ENCODE measurements around the gene PCK1.

Gene PCK1

GRCh38 chr20:57589728-57590484 is 29.0 kb downstream of the PCK1 start:
- no peak for DNase-seq (ENCODE audit: low read depth)

GRCh38 chr20:57590485-57591288 is 29.8 kb downstream of the PCK1 start:
- no peak for DNase-seq (ENCODE audit: low read depth)

- no peak for DNase-seq (ENCODE audit: low read depth)
Measured at GRCh38 chr20:57591289-57592229, 30.6 kb downstream of the PCK1 start.

GRCh38 chr20:57592263-57593092 is 31.6 kb downstream of the PCK1 start:
- DNase-seq (ENCODE audit: low read depth): no peak

- DNase-seq (ENCODE audit: low read depth): no peak
Measured at GRCh38 chr20:57593134-57593886, 32.4 kb downstream of the PCK1 start.

- no peak for DNase-seq (ENCODE audit: low read depth)
Measured at GRCh38 chr20:57594092-57594951, 33.4 kb downstream of the PCK1 start.

GRCh38 chr20:57595041-57596030 is 34.4 kb downstream of the PCK1 start:
- DNase-seq (ENCODE audit: low read depth): no peak

GRCh38 chr20:57596358-57596757 is 35.4 kb downstream of the PCK1 start:
- no peak for DNase-seq (ENCODE audit: low read depth)

- DNase-seq (ENCODE audit: low read depth): no peak
Measured at GRCh38 chr20:57596998-57597939, 36.4 kb downstream of the PCK1 start.

GRCh38 chr20:57598060-57598459 is 37.1 kb downstream of the PCK1 start:
- DNase-seq (ENCODE audit: low read depth): no peak

GRCh38 chr20:57598491-57598890 is 37.6 kb downstream of the PCK1 start:
- DNase-seq (ENCODE audit: low read depth): no peak

GRCh38 chr20:57600320-57601210 is 39.7 kb downstream of the PCK1 start:
- no peak for DNase-seq (ENCODE audit: low read depth)

- DNase-seq (ENCODE audit: low read depth): no peak
Measured at GRCh38 chr20:57601211-57601570, 40.3 kb downstream of the PCK1 start.

GRCh38 chr20:57601737-57602136 is 40.8 kb downstream of the PCK1 start:
- DNase-seq (ENCODE audit: low read depth): no peak

- no peak for DNase-seq (ENCODE audit: low read depth)
Measured at GRCh38 chr20:57603120-57603519, 42.2 kb downstream of the PCK1 start.

- no peak for DNase-seq (ENCODE audit: low read depth)
Measured at GRCh38 chr20:57605045-57605444, 44.1 kb downstream of the PCK1 start.

Data from non-pigmented ciliary epithelial cell (primary cell).